ENCODE measurements around the gene ZNF362.

GRCh38 chr1:33344896-33345560, 88.7 kb downstream of the ZNF362 start:
- TF ChIP-seq CTCF (IDR thresholded peaks at IDR 0.05), result no peak
- TF ChIP-seq POLR2AphosphoS5 (IDR thresholded peaks at IDR 0.05; ENCODE audit: insufficient read depth in 1 of 2, low read depth in 1 of 2), result no peak
- no peak for TF ChIP-seq POLR2A (IDR thresholded peaks at IDR 0.05)
